Putamen (tissue), 1 donor: Measurements from ENCODE around the gene DEPDC1B.
"Not testable (repeated sequence)": the region's sequence is repeated elsewhere in the genome, so short reads cannot be mapped to it uniquely, and the experiment has no call there.

ENCODE experiments used
- DNase-seq: peaks from one replicate; pipeline ENCODE4 v3.0.0-alpha.2; 2016; ENCODE audit warnings: low spot score

DEPDC1B gene

GRCh38 chr5:60699609-60700415, at the start of gene DEPDC1B:
Gene DEPDC1B, minus strand, starts transcription at chr5:60700166. Its CDS starts 73 bp downstream, at chr5:60700093.
- peak; percentile 82 for DNase-seq

- DNase-seq: no peak
These were observed 44.7 kb upstream of the DEPDC1B start for GRCh38 chr5:60744682-60745081.

GRCh38 chr5:60743511-60744314, 43.7 kb upstream of the DEPDC1B start:
- DNase-seq: no peak

- DNase-seq: no peak
These were observed 40.4 kb upstream of the DEPDC1B start for GRCh38 chr5:60740322-60740721.

GRCh38 chr5:60738933-60739332, 39.0 kb upstream of the DEPDC1B start:
- no peak for DNase-seq

GRCh38 chr5:60738461-60738860, 38.5 kb upstream of the DEPDC1B start:
- no peak for DNase-seq

- DNase-seq: not testable (repeated sequence)
These were observed 30.9 kb upstream of the DEPDC1B start for GRCh38 chr5:60730858-60731257.

- DNase-seq: no peak
These were observed 27.2 kb upstream of the DEPDC1B start for GRCh38 chr5:60727033-60727679.

GRCh38 chr5:60724126-60724525, 24.2 kb upstream of the DEPDC1B start:
- no peak for DNase-seq

- no peak for DNase-seq
These were observed 22.4 kb upstream of the DEPDC1B start for GRCh38 chr5:60722416-60722815.

- no peak for DNase-seq
These were observed 19.4 kb upstream of the DEPDC1B start for GRCh38 chr5:60719329-60719728.

GRCh38 chr5:60718166-60718892, 18.4 kb upstream of the DEPDC1B start:
- no peak for DNase-seq

GRCh38 chr5:60715201-60715928, 15.4 kb upstream of the DEPDC1B start:
- not testable (repeated sequence) for DNase-seq

- DNase-seq: no peak
These were observed 13.0 kb upstream of the DEPDC1B start for GRCh38 chr5:60712950-60713349.

GRCh38 chr5:60711892-60712291, 11.9 kb upstream of the DEPDC1B start:
- DNase-seq: not testable (repeated sequence)

- no peak for DNase-seq
These were observed 10.4 kb upstream of the DEPDC1B start for GRCh38 chr5:60710362-60710761.

- DNase-seq: no peak
These were observed 5.2 kb upstream of the DEPDC1B start for GRCh38 chr5:60705144-60705543.

- no peak for DNase-seq
These were observed 4.0 kb upstream of the DEPDC1B start for GRCh38 chr5:60703944-60704343.

- DNase-seq: no peak
These were observed 1.5 kb upstream of the DEPDC1B start for GRCh38 chr5:60701321-60701968.

- peak; percentile 7 for DNase-seq
These were observed 421 bp upstream of the DEPDC1B start for GRCh38 chr5:60700416-60700757.

- DNase-seq: no peak
These were observed 718 bp downstream of the DEPDC1B start for GRCh38 chr5:60699288-60699608.
